Measurements from ENCODE around the gene LARP7.

- no peak for TF ChIP-seq CTCF (IDR thresholded peaks at IDR 0.05; ENCODE audit: insufficient read depth, low read length, poor library complexity, severe bottlenecking)
- no peak for TF ChIP-seq EZH2phosphoT487 (conservative IDR thresholded peaks at IDR 0.05; ENCODE audit: low read length)
These were observed 566 bp downstream of the LARP7 start for GRCh38 chr4:112637552-112637866.

All from SU-DHL-6 (cell line).